Kidney (tissue), 14 donors: ENCODE data around the gene HPCA. TPM values are rescaled to one million over a fixed set of nuclear protein-coding genes. Genes with fewer than 3 reads are reported as not detected.

Experiments used
- DNase-seq, 5 donors: peaks; one replicate each; pipeline ENCODE4 v3.0.0-alpha.2; 2013 to 2020
- FAIRE-seq: peaks from 2 replicates; lab custom pipeline; 2012; peaks lifted over from hg19 to GRCh38; lab: Jason Lieb, UNC
- H3K27ac ChIP-seq, 2 donors: one replicate each; pipeline ENCODE4 v1.7.0; 2013; ENCODE audit warnings: low read depth in 2 of 2, low read length in 2 of 2, inconsistent platforms in 1 of 2
- H3K27me3 ChIP-seq: one replicate; pipeline ENCODE4 v1.7.1; 2013; ENCODE audit warnings: low read length, inconsistent platforms; ENCODE audit not compliant: control insufficient read depth, insufficient read depth
- H3K36me3 ChIP-seq, 3 donors: one replicate each; pipeline versions ENCODE4 v1.7.0 to v1.7.1; 2013; ENCODE audit warnings: low read length in 3 of 3, control low read depth in 1 of 3, inconsistent platforms in 1 of 3; ENCODE audit not compliant: insufficient read depth in 3 of 3, control insufficient read depth in 2 of 3
- H3K4me1 ChIP-seq, 3 donors: one replicate each; pipeline versions ENCODE4 v1.7.0 to v1.7.1; 2013; ENCODE audit warnings: low read length in 3 of 3, inconsistent platforms in 1 of 3, low read depth in 1 of 3; ENCODE audit not compliant: control insufficient read depth in 2 of 3, insufficient read depth in 2 of 3
- H3K4me3 ChIP-seq, 3 donors: one replicate each; pipeline versions ENCODE4 v1.7.0 to v1.8.1; 2013; ENCODE audit warnings: low read length in 3 of 3, control low read depth in 1 of 3, inconsistent platforms in 1 of 3
- H3K9ac ChIP-seq, 3 donors: one replicate each; pipeline versions ENCODE4 v1.7.0 to v1.7.1; 2013; ENCODE audit warnings: low read length in 3 of 3, control low read depth in 1 of 3, inconsistent platforms in 1 of 3
- H3K9me3 ChIP-seq, 3 donors: one replicate each; pipeline versions ENCODE4 v1.7.0 to v1.7.1; 2013; ENCODE audit warnings: low read length in 3 of 3, control low read depth in 1 of 3, inconsistent platforms in 1 of 3; ENCODE audit not compliant: control insufficient read depth in 2 of 3, insufficient read depth in 1 of 3
- CTCF ChIP-seq: IDR thresholded peaks from 3 replicates; pipeline ENCODE4 v1.5.1; 2012; ENCODE audit warnings: mild to moderate bottlenecking, moderate library complexity, borderline replicate concordance; ENCODE audit not compliant: insufficient read depth; ENCODE audit errors: extremely low read depth
- intact Hi-C: fragments of 100-400 bp; cut with DNase I; formaldehyde crosslinking; loops from one replicate; pipeline ENCODE4 v1.11.1; 2022
- polyA plus RNA-seq: library from polyadenylated mRNA; stranded (reverse); fragments of 350-450 nt; fragmentation: Illumina TruSeq; extraction: RNeasy Lipid Tissue Mini Kit (QIAGEN cat#74804); gene quantifications from one replicate; pipeline ENCODE4 v1.2.3, GENCODE V29; 2014; ENCODE audit warnings: low read depth, low replicate concordance; ENCODE audit not compliant: insufficient read depth
- total RNA-seq: library from RNA; stranded (reverse); fragmentation: NEBNext Ultra II Directional; extraction: Animal tissue kit (Norgen Biotek cat#: 25700); gene quantifications from one replicate; pipeline ENCODE4 v1.2.1, GENCODE V29; 2021
- donor health status: control.
- donor health status: control.
- donor health status: control.
- donor health status: control.
- donor health status: control.
- donor health status: DM: yes; HTN: yes; CAD: no.
- donor health status: Normal renal cell carcinoma (clear cell type).

The HPCA gene
- total and polyA plus RNA-seq, 2 donors from 2014 or later, result 0.28 to 1.2 TPM

GRCh38 chr1:32867671-32868070 lies 18.6 kb upstream of the HPCA start:
- DNase-seq (no peak), FAIRE-seq (no peak)
- no peak overlapping the region for H3K9ac ChIP-seq
- H3K27ac ChIP-seq, result no peak overlapping the region
- no peaks in the 10 kb centered on the region for H3K27me3 ChIP-seq
- no peak for TF ChIP-seq CTCF
- no peaks in the 10 kb centered on the region for H3K36me3 ChIP-seq
- peaks cover 0 to 13% (median 9%) of the 10 kb centered on the region in 3 donors for H3K4me1 ChIP-seq
- intact Hi-C loops, result no loop called here
- H3K9me3 ChIP-seq, result no peaks in the 10 kb centered on the region
- H3K4me3 ChIP-seq, result no peak overlapping the region

- no peak overlapping the region for H3K9ac ChIP-seq
- TF ChIP-seq CTCF, result no peak
- intact Hi-C loops, result no loop called here
- no peak overlapping the region for H3K4me3 ChIP-seq
- DNase-seq (no peak), FAIRE-seq (no peak)
- H3K27ac ChIP-seq, result no peak overlapping the region
- no peaks in the 10 kb centered on the region for H3K9me3 ChIP-seq
- H3K27me3 ChIP-seq, result no peaks in the 10 kb centered on the region
- H3K36me3 ChIP-seq, result no peaks in the 10 kb centered on the region
- H3K4me1 ChIP-seq, result peaks cover 0 to 13% (median 9%) of the 10 kb centered on the region in 3 donors
These were observed 18.2 kb upstream of the HPCA start for GRCh38 chr1:32868085-32868484.

GRCh38 chr1:32868806-32869455 lies 17.4 kb upstream of the HPCA start:
- Histone ChIP-seq H3K27ac (no peak overlapping the region), H3K36me3 (no peaks in the 10 kb centered on the region), H3K9ac (no peak overlapping the region), H3K4me1 (peaks cover 0 to 13% (median 9%) of the 10 kb centered on the region in 3 donors), H3K9me3 (no peaks in the 10 kb centered on the region), H3K27me3 (no peaks in the 10 kb centered on the region), H3K4me3 (no peak overlapping the region)
- no peak for TF ChIP-seq CTCF
- intact Hi-C loops, result no loop called here
- DNase-seq (no peak), FAIRE-seq (no peak)
